WTC11 (cell line): ENCODE results near the gene FAM47E. TPM values are rescaled to one million over a fixed set of nuclear protein-coding genes. Genes with fewer than 3 reads are reported as not detected.

Source experiments
- ATAC-seq: fragments of 200-7000 bp; cut with Tn5 transposase; 2 replicates; pipeline ENCODE4 v1.10.0; 2021; ENCODE audit warnings: mild to moderate bottlenecking, moderate library complexity
- CTCF ChIA-PET: fragments of 300-600 bp; sonication (Branson Sonifier 250); formaldehyde crosslinking; loops from one replicate; lab custom pipeline; 2021; ENCODE audit warnings: antibody characterized with exemption; lab: Charles Lee
- POLR2A ChIA-PET: fragments of 350-600 bp; sonication (Branson Sonifier 250); formaldehyde crosslinking; loops from one replicate; lab custom pipeline; 2021; ENCODE audit warnings: antibody characterized with exemption; lab: Charles Lee
- DNase-seq: peaks from one replicate; pipeline ENCODE4 v3.0.0; 2021; ENCODE audit warnings: low spot score
- H3K27ac Mint-ChIP-seq: 2 replicates; pipeline ENCODE4 v1.8.0; 2021; ENCODE audit warnings: mixed read lengths
- H3K27me3 Mint-ChIP-seq: 2 replicates; pipeline ENCODE4 v1.8.0; 2021; ENCODE audit warnings: low read depth, mild to moderate bottlenecking, moderate library complexity, mixed read lengths
- H3K36me3 Mint-ChIP-seq: 2 replicates; pipeline ENCODE4 v1.8.0; 2021; ENCODE audit warnings: mixed read lengths
- H3K4me1 Mint-ChIP-seq: 2 replicates; pipeline ENCODE4 v1.8.0; 2022; ENCODE audit warnings: mixed read lengths
- H3K4me3 Mint-ChIP-seq: 2 replicates; pipeline ENCODE4 v1.8.0; 2021; ENCODE audit warnings: mild to moderate bottlenecking, moderate library complexity, mixed read lengths
- H3K9me3 Mint-ChIP-seq: 2 replicates; pipeline ENCODE4 v1.8.0; 2021; ENCODE audit warnings: mixed read lengths
- ARID4B ChIP-seq: sonication (generic); formaldehyde crosslinking; IDR thresholded peaks from 2 replicates; pipeline ENCODE4 v1.8.0; 2023; ENCODE audit warnings: missing genetic modification reagents, mild to moderate bottlenecking, borderline replicate concordance
- ATF1 ChIP-seq: sonication (generic); formaldehyde crosslinking; IDR thresholded peaks from 2 replicates; pipeline ENCODE4 v1.8.1; 2023; ENCODE audit warnings: mild to moderate bottlenecking, moderate library complexity, missing genetic modification reagents
- ATF3 ChIP-seq: sonication (generic); formaldehyde crosslinking; conservative IDR thresholded peaks from 2 replicates; pipeline ENCODE4 v1.8.1; 2022; ENCODE audit warnings: mild to moderate bottlenecking, missing genetic modification reagents
- ELF4 ChIP-seq: sonication (generic); formaldehyde crosslinking; IDR thresholded peaks from 2 replicates; pipeline ENCODE4 v1.8.1; 2022; ENCODE audit warnings: low read depth, mild to moderate bottlenecking, moderate library complexity, missing genetic modification reagents
- FOXK1 ChIP-seq: sonication (generic); formaldehyde crosslinking; IDR thresholded peaks from 2 replicates; pipeline ENCODE4 v1.8.0; 2022; ENCODE audit warnings: mild to moderate bottlenecking, moderate library complexity, missing genetic modification reagents
- FOXP1 ChIP-seq: sonication (generic); formaldehyde crosslinking; IDR thresholded peaks from 2 replicates; pipeline ENCODE4 v1.8.0; 2022; ENCODE audit warnings: missing genetic modification reagents, mild to moderate bottlenecking, moderate library complexity, borderline replicate concordance
- FOXP4 ChIP-seq: sonication (generic); formaldehyde crosslinking; IDR thresholded peaks from 2 replicates; pipeline ENCODE4 v1.8.0; 2022; ENCODE audit warnings: mild to moderate bottlenecking, missing genetic modification reagents
- GABPB1 ChIP-seq: sonication (generic); formaldehyde crosslinking; IDR thresholded peaks from 2 replicates; pipeline ENCODE4 v1.8.1; 2023; ENCODE audit warnings: mild to moderate bottlenecking, missing genetic modification reagents
- JAZF1 ChIP-seq: fragments of 250-450 bp; sonication (Bioruptor Pico); IDR thresholded peaks from 2 replicates; pipeline ENCODE4 v1.9.0; 2021; ENCODE audit warnings: moderate library complexity, mild to moderate bottlenecking, inconsistent platforms
- MLX ChIP-seq: sonication (generic); formaldehyde crosslinking; IDR thresholded peaks from 2 replicates; pipeline ENCODE4 v1.8.1; 2023; ENCODE audit warnings: mild to moderate bottlenecking, missing genetic modification reagents, moderate library complexity
- NR2C2 ChIP-seq: sonication (generic); formaldehyde crosslinking; IDR thresholded peaks from 2 replicates; pipeline ENCODE4 v1.8.0; 2022; ENCODE audit warnings: mild to moderate bottlenecking, missing genetic modification reagents
- NR3C1 ChIP-seq: sonication (generic); formaldehyde crosslinking; conservative IDR thresholded peaks from 2 replicates; pipeline ENCODE4 v1.8.1; 2023; ENCODE audit warnings: low read depth, mild to moderate bottlenecking, missing genetic modification reagents
- PRRX2 ChIP-seq: fragments of 250-450 bp; sonication (Bioruptor Pico); IDR thresholded peaks from 2 replicates; pipeline ENCODE4 v1.8.0; 2021; ENCODE audit warnings: mild to moderate bottlenecking
- TEAD1 ChIP-seq: sonication (generic); formaldehyde crosslinking; IDR thresholded peaks from 2 replicates; pipeline ENCODE4 v1.8.0; 2022; ENCODE audit warnings: mild to moderate bottlenecking, missing genetic modification reagents
- USF2 ChIP-seq: sonication (generic); formaldehyde crosslinking; IDR thresholded peaks from 2 replicates; pipeline ENCODE4 v1.8.1; 2023; ENCODE audit warnings: mild to moderate bottlenecking, missing genetic modification reagents, moderate library complexity
- ZBTB43 ChIP-seq: sonication (generic); formaldehyde crosslinking; IDR thresholded peaks from 2 replicates; pipeline ENCODE4 v1.8.1; 2023; ENCODE audit warnings: mild to moderate bottlenecking, missing genetic modification reagents
- ZNF219 ChIP-seq: sonication (generic); formaldehyde crosslinking; IDR thresholded peaks from 2 replicates; pipeline ENCODE4 v1.8.0; 2023; ENCODE audit warnings: missing genetic modification reagents, mild to moderate bottlenecking, borderline replicate concordance
- ZNF532 ChIP-seq: fragments of 250-450 bp; sonication (Bioruptor Pico); IDR thresholded peaks from 2 replicates; pipeline ENCODE4 v1.9.0; 2021; ENCODE audit warnings: mild to moderate bottlenecking, borderline replicate concordance
- ZNF671 ChIP-seq: fragments of 250-450 bp; sonication (Bioruptor Pico); IDR thresholded peaks from 2 replicates; pipeline ENCODE4 v1.8.0; 2021; ENCODE audit warnings: mild to moderate bottlenecking
- total RNA-seq: library from RNA; stranded (reverse); gene quantifications from 3 replicates; pipeline ENCODE4 v1.2.3, GENCODE V29; 2021

FAM47E gene
- total RNA-seq, 1 experiment from 2014 or later: 1.4 TPM

- TF ChIP-seq USF2 (no peak), FOXP1 (CRISPR knock-in tag) (no peak)
- ATAC-seq (no peak), DNase-seq (no peak)
- ChIA-PET POLR2A (no interaction called here), CTCF (interaction anchor here (1.0 to 1.2 kb wide), 2 partner anchors 57 to 77 kb away, joined by 3 to 7 read pairs; no protein-coding TSS in a partner anchor)
- peaks cover 5% of the 10 kb centered on the region for H3K4me1 Mint-ChIP-seq
- H3K27ac Mint-ChIP-seq: no peak overlapping the region
- H3K36me3 Mint-ChIP-seq: no peaks in the 10 kb centered on the region
- H3K9me3 Mint-ChIP-seq: no peaks in the 10 kb centered on the region
- no peak overlapping the region for H3K4me3 Mint-ChIP-seq
- H3K27me3 Mint-ChIP-seq: peaks cover 23% of the 10 kb centered on the region
Observed at GRCh38 chr4:76256968-76257367, 5.4 kb downstream of the FAM47E start.

GRCh38 chr4:76257824-76258223, 6.3 kb downstream of the FAM47E start:
- Mint-ChIP-seq H3K27me3 (peaks cover 15% of the 10 kb centered on the region), H3K27ac (no peak overlapping the region), H3K4me1 (no peaks in the 10 kb centered on the region), H3K4me3 (no peak overlapping the region), H3K9me3 (no peaks in the 10 kb centered on the region), H3K36me3 (no peaks in the 10 kb centered on the region)
- DNase-seq (no peak), ATAC-seq (no peak)
- ChIA-PET CTCF (interaction anchor here (1.0 to 1.2 kb wide), 2 partner anchors 58 to 78 kb away, joined by 3 to 7 read pairs; no protein-coding TSS in a partner anchor), POLR2A (no interaction called here)
- TF ChIP-seq FOXK1 (CRISPR knock-in tag): no peak
- TF ChIP-seq PRRX2 (CRISPR knock-in tag): no peak
- no peak for TF ChIP-seq ZBTB43 (CRISPR knock-in tag)
- no peak for TF ChIP-seq GABPB1 (CRISPR knock-in tag)
- TF ChIP-seq ZNF219 (CRISPR knock-in tag): no peak
- TF ChIP-seq ATF3: no peak
- no peak for TF ChIP-seq ATF1
- no peak for TF ChIP-seq TEAD1 (CRISPR knock-in tag)
- no peak for TF ChIP-seq ZNF671 (CRISPR knock-in tag)
- no peak for TF ChIP-seq JAZF1
- TF ChIP-seq ELF4: no peak
- no peak for TF ChIP-seq FOXP4 (CRISPR knock-in tag)
- TF ChIP-seq ARID4B (CRISPR knock-in tag): no peak
- TF ChIP-seq ZNF532: no peak
- TF ChIP-seq NR2C2: no peak
- no peak for TF ChIP-seq MLX (CRISPR knock-in tag)
- TF ChIP-seq NR3C1 (CRISPR knock-in tag): no peak
